ENCODE results near the gene DHRS7.

The DHRS7 gene

DNA sequence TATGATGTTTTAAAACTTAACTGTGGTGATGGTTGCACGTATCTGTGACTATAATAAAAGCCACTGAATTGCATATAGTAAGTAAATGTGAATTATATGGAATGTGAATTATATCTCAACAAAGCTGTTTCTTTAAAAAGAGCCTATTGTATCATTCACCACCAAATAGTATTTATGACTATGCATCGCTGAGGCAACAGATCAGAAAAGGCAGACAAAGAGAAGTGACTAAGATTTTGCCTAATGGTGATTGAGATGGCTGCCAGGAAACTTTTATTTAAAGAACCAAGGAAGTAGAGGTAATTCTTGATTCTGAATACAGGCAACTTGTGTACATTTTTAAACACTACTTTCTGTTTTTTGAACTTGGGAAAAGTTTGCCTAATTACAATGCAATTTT, 31.7 kb downstream of the DHRS7 start:
- TF ChIP-seq CSDC2 (CRISPR knock-in tag; IDR thresholded peaks at IDR 0.05): no peak
- TF ChIP-seq ESRRG (CRISPR knock-in tag; IDR thresholded peaks at IDR 0.05): no peak
- no peak for TF ChIP-seq SNAI2 (CRISPR knock-in tag; IDR thresholded peaks at IDR 0.05)
- no peak for TF ChIP-seq RARB (CRISPR knock-in tag; IDR thresholded peaks at IDR 0.05)
- TF ChIP-seq POU6F1 (CRISPR knock-in tag; IDR thresholded peaks at IDR 0.05; ENCODE audit: borderline replicate concordance, low read depth): no peak
- ATAC-seq: no peak

DNA sequence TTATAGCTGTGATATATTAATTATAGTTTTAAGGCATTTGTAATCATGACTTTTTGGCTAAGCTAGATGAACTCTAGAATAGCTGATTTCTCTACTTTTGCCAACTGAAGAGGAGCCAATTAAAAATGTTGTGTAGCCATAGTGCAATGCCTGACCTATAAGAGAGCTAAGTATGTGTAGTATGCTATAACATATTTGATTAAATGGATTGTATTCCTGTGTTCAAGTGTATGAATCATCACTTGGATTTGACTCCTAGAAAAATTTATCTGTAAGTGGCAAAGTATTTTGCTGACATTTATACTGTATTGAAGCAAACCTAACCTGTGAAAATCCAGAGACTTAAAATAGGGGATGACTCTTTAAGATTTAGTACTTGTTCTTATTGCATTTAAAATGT, 39.3 kb downstream of the DHRS7 start:
- TF ChIP-seq TSHZ2 (CRISPR knock-in tag; IDR thresholded peaks at IDR 0.05): no peak
- no peak for TF ChIP-seq ZFP3 (CRISPR knock-in tag; IDR thresholded peaks at IDR 0.05)
- TF ChIP-seq ZNF565 (CRISPR knock-in tag; conservative IDR thresholded peaks at IDR 0.05; ENCODE audit: low read depth): no peak
- no peak for TF ChIP-seq ZFP30 (CRISPR knock-in tag; IDR thresholded peaks at IDR 0.05)
- TF ChIP-seq TOX (CRISPR knock-in tag; IDR thresholded peaks at IDR 0.05; ENCODE audit: borderline replicate concordance): no peak
- no peak for TF ChIP-seq SNAI2 (CRISPR knock-in tag; IDR thresholded peaks at IDR 0.05)
- no peak for ATAC-seq

DNA sequence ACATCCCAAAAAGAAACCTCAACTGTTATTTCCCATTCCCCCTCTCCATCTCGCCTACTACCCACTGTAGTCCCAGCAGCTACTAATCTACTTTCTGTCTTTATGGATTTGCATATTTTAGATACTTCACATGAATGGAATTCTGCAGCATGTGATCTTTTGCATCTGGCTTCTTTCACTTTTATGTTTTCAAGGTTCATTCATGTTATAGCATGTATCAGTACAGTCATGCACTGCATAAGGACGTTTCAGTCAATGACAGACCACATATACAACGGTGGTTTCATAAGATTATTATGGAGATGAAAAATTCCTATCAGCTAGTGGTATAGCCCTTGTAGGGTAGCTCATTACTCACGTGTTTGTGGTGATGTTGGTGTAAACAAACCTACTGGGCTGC, 49.0 kb downstream of the DHRS7 start:
- no peak for ATAC-seq
- TF ChIP-seq, protein P1, sequence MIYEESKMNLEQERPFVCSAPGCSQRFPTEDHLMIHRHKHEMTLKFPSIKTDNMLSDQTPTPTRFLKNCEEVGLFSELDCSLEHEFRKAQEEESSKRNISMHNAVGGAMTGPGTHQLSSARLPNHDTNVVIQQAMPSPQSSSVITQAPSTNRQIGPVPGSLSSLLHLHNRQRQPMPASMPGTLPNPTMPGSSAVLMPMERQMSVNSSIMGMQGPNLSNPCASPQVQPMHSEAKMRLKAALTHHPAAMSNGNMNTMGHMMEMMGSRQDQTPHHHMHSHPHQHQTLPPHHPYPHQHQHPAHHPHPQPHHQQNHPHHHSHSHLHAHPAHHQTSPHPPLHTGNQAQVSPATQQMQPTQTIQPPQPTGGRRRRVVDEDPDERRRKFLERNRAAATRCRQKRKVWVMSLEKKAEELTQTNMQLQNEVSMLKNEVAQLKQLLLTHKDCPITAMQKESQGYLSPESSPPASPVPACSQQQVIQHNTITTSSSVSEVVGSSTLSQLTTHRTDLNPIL (CRISPR knock-in tag; IDR thresholded peaks at IDR 0.05; ENCODE audit: low read depth): no peak
- TF ChIP-seq ARNTL (CRISPR knock-in tag; IDR thresholded peaks at IDR 0.05; ENCODE audit: borderline replicate concordance, low read depth) (no peak), TOX (CRISPR knock-in tag; IDR thresholded peaks at IDR 0.05; ENCODE audit: borderline replicate concordance) (no peak), ZFP30 (CRISPR knock-in tag; IDR thresholded peaks at IDR 0.05) (no peak), TSHZ2 (CRISPR knock-in tag; IDR thresholded peaks at IDR 0.05) (no peak), BACH2 (CRISPR knock-in tag; IDR thresholded peaks at IDR 0.05; ENCODE audit: borderline replicate concordance) (no peak), GLIS3 (CRISPR knock-in tag; IDR thresholded peaks at IDR 0.05) (no peak), ZNF70 (CRISPR knock-in tag; IDR thresholded peaks at IDR 0.05) (no peak), SNAI2 (CRISPR knock-in tag; IDR thresholded peaks at IDR 0.05) (no peak), CSDC2 (CRISPR knock-in tag; IDR thresholded peaks at IDR 0.05) (no peak), ZNF8 (CRISPR knock-in tag; IDR thresholded peaks at IDR 0.05) (no peak), CSRNP3 (CRISPR knock-in tag; IDR thresholded peaks at IDR 0.05) (no peak), PPARA (CRISPR knock-in tag; IDR thresholded peaks at IDR 0.05; ENCODE audit: borderline replicate concordance) (no peak), RARB (CRISPR knock-in tag; IDR thresholded peaks at IDR 0.05) (no peak), ISL1 (CRISPR knock-in tag; IDR thresholded peaks at IDR 0.05) (no peak)
